HL-60/S4 treated with retinoic acid at 250 ng/mL for 4 days and 3 days (cell line): ENCODE data around the gene ARHGEF7.

Experiments
- in situ Hi-C: fragments of 300-500 bp; cut with MboI; formaldehyde crosslinking; loops from 2 replicates; pipeline ENCODE4 v1.7.0; 2022; ENCODE audit warnings: low sequenced_read_pairs

Gene ARHGEF7

DNA sequence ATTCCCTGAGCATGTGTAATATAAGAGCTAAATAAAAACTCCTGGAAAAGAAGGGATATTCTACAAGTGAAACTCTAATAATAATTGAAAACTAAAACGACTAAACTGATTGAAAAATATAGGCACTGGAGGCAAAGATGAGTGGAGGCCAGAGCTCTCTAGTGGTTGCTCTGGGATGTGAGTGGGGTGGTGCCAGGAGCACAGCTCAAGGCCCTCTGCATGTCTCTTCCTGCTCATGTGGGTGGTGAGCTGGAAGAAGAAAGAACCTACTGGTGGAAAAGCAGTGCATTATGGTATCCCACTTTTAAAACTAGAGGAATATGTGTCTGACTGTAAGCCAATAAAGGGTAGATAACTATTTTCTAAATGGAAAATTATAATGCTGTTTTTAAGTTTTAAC lies 15.8 kb upstream of the ARHGEF7 start:
- in situ Hi-C loops, result no loop called here

GRCh38 chr13:111110054-111110453 lies 5.1 kb upstream of the ARHGEF7 start:
- in situ Hi-C loops, result no loop called here

GRCh38 chr13:111111376-111111937 lies 3.7 kb upstream of the ARHGEF7 start:
- in situ Hi-C loops, result no loop called here

DNA sequence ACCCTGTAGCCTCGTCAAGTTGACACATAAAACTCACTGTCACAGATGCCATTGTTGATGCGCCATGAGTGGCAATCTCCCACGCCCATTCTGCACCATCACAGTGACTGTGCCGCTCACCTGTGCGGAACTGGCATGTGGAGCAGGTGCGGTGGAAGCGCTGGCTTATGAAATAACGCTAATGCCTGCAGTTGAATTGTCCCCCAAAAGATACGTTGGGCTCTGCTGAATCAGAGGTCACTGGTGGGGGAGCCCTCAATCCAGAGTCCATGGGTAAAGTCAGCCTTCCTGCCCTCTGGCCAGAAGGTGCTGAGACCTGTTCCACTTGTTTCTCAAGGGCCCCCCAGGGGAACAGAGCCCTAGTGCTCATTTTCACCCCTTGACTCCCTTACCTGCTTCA lies 2.9 kb upstream of the ARHGEF7 start:
- in situ Hi-C loops, result no loop called here

- in situ Hi-C loops, result no loop called here
Measured at GRCh38 chr13:111114362-111115060, 599 bp upstream of the ARHGEF7 start.

DNA sequence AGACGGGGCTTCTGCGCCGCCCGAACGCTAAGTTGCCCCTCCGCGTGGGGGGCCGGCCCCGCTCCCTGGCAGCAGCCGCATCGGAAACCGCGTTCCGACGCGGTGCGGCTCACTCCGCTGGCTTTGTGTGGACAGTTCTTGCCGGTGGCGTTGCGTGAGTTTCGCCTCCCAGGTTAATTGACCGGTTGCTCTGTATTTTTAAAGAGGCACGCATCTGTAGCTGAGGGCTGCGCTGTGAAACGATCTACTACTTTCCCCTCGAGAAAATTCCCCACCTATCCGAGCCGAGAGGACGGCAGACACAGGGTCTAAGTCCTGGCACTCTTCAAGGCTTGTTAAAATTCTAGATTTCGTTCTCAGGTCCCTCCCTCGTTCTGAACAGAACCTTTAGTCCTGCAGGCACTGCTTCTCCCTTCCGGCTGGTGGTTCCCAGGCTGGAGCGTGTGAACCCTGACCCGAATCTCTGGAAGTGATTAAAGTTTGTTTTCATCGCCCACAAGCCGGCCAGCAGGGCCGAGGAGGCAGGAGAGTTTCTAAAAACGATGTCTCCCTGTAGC lies 933 bp downstream of the ARHGEF7 start:
- in situ Hi-C loops, result no loop called here

DNA sequence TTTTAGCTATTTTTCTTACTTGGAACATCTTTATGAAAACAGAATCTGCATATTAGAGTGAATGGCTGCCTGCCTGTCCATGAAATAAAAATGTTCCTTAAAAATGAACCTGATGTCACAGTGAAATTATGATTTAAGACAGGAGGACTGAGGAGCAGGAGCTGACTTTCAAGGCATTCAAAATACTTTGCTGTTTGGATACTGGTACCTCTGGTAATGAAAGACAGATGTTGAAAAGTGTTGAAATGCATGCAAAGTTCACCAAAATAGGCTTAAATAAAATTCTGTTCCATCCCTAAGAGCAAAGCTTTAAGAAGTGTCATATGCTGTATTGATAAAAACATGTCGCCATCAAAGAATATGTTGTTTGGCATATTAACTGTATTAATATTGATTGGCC lies 1.7 kb downstream of the ARHGEF7 start:
- in situ Hi-C loops, result no loop called here

DNA sequence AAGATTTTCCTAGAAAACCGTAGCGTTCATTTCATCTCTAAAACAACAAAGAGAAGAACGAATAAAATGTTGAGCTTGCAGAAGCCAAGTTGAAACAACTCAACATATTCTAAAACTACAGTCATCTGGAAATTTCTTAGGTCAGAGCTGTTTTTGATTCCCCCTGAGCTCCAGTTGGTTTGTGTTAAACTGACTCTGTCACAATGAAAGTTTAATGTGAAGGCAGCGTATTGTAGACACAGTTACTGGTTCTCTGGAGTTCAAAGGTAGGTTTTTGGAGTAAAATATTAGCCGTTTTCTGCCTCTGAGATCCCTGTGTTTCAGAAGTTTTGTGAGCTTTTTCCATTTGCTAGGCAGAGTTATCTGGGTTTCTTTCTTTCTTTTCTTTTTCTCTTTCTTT lies 2.2 kb downstream of the ARHGEF7 start:
- in situ Hi-C loops, result no loop called here

GRCh38 chr13:111117961-111118360 lies 2.9 kb downstream of the ARHGEF7 start:
- in situ Hi-C loops, result no loop called here

GRCh38 chr13:111118898-111119607 lies 3.9 kb downstream of the ARHGEF7 start:
- in situ Hi-C loops, result no loop called here

GRCh38 chr13:111119966-111120365 lies 4.9 kb downstream of the ARHGEF7 start:
- in situ Hi-C loops, result no loop called here

DNA sequence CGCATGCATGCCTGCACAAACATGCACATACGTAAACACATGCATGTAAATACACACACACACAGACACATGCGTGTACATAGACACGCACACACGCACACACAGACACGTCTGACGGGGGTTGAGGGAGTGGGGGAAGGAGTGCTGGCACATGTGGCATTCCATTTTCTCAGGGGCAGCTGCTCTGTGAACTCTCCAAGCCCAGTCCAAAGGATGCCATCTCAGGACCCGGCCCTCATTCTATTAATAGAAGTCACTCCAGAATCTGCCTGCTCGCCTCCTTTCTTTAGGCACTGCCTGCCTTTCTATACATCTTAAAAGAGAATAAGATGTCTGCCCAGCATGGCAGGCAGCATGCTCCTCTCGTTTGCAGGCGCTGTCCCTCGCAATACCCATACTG lies 5.3 kb downstream of the ARHGEF7 start:
- in situ Hi-C loops, result no loop called here

- in situ Hi-C loops, result no loop called here
Measured at GRCh38 chr13:111120913-111121312, 5.8 kb downstream of the ARHGEF7 start.

- in situ Hi-C loops, result no loop called here
Measured at GRCh38 chr13:111121506-111121905, 6.4 kb downstream of the ARHGEF7 start.

DNA sequence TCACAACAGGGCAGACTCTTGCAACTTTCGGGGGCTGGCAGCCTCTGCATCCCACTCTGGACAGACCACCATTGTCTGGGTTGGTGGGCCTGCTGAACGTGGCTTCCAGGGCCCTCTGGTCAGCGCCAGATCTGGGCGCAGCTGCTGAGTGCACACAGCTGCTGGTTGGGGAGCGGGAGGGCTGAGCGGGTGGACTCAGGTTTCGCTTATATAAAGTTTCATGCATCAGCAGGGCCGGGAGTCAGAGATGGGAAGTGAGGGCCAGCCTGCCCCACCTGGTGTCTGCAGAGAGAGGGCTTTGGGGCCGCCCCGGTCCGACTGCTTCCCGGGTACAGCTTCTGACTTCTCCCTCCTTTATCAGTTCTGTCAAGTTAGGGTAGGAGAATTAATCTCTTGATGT lies 6.9 kb downstream of the ARHGEF7 start:
- in situ Hi-C loops, result no loop called here

DNA sequence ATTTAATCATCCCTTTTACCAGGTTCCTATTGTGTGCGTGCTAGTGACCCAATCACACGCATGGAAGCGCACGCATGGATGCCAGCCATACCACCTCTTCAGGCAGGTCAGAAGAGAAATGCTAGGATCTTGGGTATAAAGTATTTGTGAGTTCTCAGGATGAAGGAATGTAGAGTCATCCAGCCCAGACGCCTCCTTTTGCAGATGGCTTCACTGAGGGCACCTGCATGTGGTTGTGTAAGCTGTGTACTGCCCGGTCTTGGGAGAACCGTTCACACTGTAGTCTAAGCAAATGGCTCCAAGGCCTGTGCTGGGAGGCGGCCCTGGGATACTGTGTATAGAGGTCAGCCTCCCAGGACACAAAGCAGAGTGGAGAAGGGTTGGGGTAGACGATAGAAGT lies 7.5 kb downstream of the ARHGEF7 start:
- in situ Hi-C loops, result no loop called here

DNA sequence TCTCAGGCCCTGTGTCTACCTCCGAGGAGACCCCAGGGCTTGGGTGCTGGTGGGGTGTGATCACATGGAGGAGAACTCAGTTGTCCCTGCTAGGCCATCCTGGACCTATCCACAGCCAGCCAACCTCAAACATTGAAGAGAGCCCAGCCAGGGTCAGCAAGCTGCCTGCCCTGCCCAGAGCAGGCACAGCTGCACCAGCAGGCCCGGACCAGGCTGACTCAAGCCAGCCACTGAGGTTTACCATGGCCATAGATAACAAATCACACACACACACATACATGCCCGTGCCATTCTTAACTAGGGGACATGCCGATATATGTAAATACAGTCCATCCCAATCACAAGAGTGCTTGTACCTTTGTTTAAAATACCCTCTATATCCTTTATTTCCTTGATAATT lies 8.1 kb downstream of the ARHGEF7 start:
- in situ Hi-C loops, result no loop called here

DNA sequence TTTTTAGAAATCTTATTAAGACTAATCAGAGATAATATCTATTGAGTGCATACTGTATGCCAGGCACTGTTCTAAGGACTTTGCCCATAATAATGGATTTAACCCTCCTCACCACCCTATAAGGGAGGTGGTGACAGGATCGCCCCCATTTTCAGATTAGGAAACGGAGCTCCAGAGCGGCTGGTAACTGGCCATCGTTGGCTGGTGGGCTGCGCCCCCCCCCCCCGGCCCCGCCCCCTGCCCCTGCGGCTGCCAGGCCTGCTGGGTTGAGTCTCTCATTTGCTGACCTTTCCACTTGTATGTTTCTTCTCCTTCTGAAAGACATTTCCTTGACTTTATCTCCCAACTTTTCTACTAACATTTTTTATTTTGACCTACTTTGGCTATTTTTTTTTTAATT lies 8.5 kb downstream of the ARHGEF7 start:
- in situ Hi-C loops, result no loop called here

DNA sequence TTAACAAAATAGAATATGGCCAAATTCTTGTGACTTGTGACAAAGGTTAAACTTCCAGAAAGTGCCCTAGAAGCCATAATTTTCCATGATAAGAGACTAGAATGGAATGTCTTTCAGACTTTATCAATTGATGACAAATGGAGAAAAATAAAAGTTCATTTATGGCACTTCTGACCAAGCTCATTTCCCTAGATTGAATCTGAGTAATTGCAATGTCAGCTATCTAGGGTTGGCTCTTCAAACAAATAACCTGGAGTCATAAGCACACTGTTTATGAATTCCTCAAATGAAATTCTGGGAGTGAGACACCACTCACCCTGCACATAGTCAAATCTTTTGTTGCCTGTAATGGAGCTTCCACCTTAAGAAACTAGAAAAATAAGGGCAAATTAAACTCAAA lies 11.4 kb downstream of the ARHGEF7 start:
- in situ Hi-C loops, result no loop called here

GRCh38 chr13:111129465-111130115 lies 14.5 kb downstream of the ARHGEF7 start:
- in situ Hi-C loops, result no loop called here

- in situ Hi-C loops, result no loop called here
Measured at GRCh38 chr13:111130116-111130508, 15.0 kb downstream of the ARHGEF7 start.

DNA sequence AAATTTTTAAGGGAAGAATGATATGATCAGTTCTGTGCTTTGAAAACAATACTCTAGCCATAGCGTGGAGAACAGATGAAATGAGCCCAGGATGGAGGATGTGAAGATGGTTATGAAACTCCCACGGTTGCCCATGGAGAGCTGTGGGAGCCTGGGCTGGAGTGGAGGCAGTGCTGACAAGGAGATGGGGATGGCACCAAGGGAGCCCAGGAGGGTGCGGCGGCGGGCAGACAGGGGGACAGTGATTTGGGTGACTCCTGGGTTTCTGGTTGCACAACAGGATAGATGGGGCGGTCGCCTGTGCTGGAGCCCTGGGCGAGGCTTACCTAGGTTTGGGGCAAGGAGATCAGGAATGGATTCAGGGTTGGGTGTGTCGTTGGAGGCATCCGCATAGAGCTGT lies 15.9 kb downstream of the ARHGEF7 start:
- in situ Hi-C loops, result no loop called here
